C4-2B (cell line): ENCODE results near the gene RXRA.

Experiments
- ZFX ChIP-seq: fragments of 450-650 bp; IDR thresholded peaks from 2 replicates; pipeline ENCODE4 v1.6.1; 2017
- TF ChIP-seq, protein P1 (sequence below): fragments of 450-650 bp; conservative IDR thresholded peaks from 2 replicates; pipeline ENCODE4 v1.5.1; 2017; ENCODE audit warnings: mild to moderate bottlenecking

GRCh38 chr9:134425401-134425800 is 99.1 kb downstream of the RXRA start:
- TF ChIP-seq, protein P1, sequence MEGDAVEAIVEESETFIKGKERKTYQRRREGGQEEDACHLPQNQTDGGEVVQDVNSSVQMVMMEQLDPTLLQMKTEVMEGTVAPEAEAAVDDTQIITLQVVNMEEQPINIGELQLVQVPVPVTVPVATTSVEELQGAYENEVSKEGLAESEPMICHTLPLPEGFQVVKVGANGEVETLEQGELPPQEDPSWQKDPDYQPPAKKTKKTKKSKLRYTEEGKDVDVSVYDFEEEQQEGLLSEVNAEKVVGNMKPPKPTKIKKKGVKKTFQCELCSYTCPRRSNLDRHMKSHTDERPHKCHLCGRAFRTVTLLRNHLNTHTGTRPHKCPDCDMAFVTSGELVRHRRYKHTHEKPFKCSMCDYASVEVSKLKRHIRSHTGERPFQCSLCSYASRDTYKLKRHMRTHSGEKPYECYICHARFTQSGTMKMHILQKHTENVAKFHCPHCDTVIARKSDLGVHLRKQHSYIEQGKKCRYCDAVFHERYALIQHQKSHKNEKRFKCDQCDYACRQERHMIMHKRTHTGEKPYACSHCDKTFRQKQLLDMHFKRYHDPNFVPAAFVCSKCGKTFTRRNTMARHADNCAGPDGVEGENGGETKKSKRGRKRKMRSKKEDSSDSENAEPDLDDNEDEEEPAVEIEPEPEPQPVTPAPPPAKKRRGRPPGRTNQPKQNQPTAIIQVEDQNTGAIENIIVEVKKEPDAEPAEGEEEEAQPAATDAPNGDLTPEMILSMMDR = no peak
- no peak for TF ChIP-seq ZFX
